Suprapubic skin (tissue), 4 donors: ENCODE measurements around the gene NT5DC3. TPM values are rescaled to one million over a fixed set of nuclear protein-coding genes. Genes with fewer than 3 reads are reported as not detected.

ENCODE experiments used
- DNase-seq, 2 donors: peaks; one replicate each; pipeline ENCODE4 v3.0.0-alpha.2; 2019; ENCODE audit warnings: low spot score in 2 of 2
- H3K27ac ChIP-seq: fragments of 200-600 bp; sonication (generic); one replicate; pipeline ENCODE4 v1.5.1; 2019
- H3K27me3 ChIP-seq: fragments of 200-600 bp; sonication (generic); one replicate; pipeline ENCODE4 v1.5.1; 2019
- H3K36me3 ChIP-seq: fragments of 200-600 bp; sonication (generic); one replicate; pipeline ENCODE4 v1.5.1; 2019
- H3K4me1 ChIP-seq: fragments of 200-600 bp; sonication (generic); one replicate; pipeline ENCODE4 v1.5.1; 2019
- H3K4me3 ChIP-seq: fragments of 200-600 bp; sonication (generic); one replicate; pipeline ENCODE4 v1.5.1; 2019; ENCODE audit warnings: mild to moderate bottlenecking
- H3K9me3 ChIP-seq: fragments of 200-600 bp; sonication (generic); one replicate; pipeline ENCODE4 v1.5.1; 2019
- EP300 ChIP-seq: sonication (generic); formaldehyde crosslinking; IDR thresholded peaks from one replicate; pipeline ENCODE4 v1.6.1; 2017; ENCODE audit warnings: antibody characterized with exemption
- POLR2A ChIP-seq, 2 donors: fragments of 450-650 bp; IDR thresholded peaks; one replicate each; pipeline ENCODE4 v1.6.1; 2017; ENCODE audit warnings: antibody characterized with exemption in 2 of 2, mild to moderate bottlenecking in 2 of 2, moderate library complexity in 2 of 2
- POLR2AphosphoS5 ChIP-seq, 3 donors: sonication (generic); formaldehyde crosslinking; IDR thresholded peaks; one replicate each; pipeline ENCODE4 v1.6.1; 2017; ENCODE audit warnings: antibody characterized with exemption in 3 of 3
- WGBS: methylation state at CpG from one replicate; pipeline ENCODE4 v1.1.5; 2018; 5-methylcytosine and 5-hydroxymethylcytosine counted together
- total RNA-seq, 4 donors: library from RNA; depleted of rRNA; stranded (reverse); fragments of >200 nt; gene quantifications; one replicate each; pipeline ENCODE4 v1.1.0, GENCODE V29; 2016
- TF ChIP-seq, protein P1 (sequence below), 2 donors: fragments of 200-600 bp in 1 of 2; fragments of 450-650 bp in 1 of 2; sonication (generic) in 1 of 2; IDR thresholded peaks; one replicate each; pipeline ENCODE4 v1.5.1; 2016 to 2019; ENCODE audit warnings: antibody characterized with exemption in 2 of 2, mild to moderate bottlenecking in 1 of 2, moderate library complexity in 1 of 2

NT5DC3 gene
- total RNA-seq, 4 donors from 2014 or later = 4.2 to 6.5 (median 5.0) TPM

DNA sequence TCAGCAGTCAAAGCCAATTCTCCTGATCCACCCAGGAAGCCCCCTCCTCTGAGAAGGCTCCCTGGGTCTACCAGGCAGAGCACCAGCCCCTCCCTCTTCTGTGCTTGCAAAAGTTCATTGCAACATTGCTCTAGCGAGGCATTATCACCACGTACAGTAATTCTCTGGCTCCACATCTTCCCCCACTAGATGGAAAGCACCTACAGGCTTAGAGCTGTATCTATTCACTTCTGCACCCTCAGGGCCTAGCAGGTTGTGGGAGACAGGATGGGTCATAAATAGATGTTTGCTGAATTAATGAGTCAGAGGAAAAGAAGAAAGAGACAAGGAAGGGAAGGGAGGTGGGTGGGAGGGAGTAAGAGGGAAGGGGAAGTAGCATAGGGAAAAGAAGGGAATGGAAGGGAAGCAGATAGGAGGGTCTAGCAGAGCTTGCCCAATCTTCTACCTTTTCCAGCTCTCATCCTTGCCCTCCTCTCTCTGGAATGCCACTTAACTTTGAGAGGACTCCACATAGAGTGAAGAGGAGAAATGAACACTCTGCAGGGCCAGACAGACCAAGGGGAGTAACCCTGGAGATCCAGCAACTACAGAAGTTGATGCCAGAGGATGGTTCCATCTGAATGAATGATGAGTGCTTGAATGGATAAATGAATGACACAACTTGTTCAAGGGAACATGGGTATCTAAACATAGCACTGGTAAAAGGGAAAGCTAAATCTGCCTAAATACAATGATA, 42.0 kb upstream of the NT5DC3 start:
- WGBS = 57% methylated on average over 2 of the region's 2 CpGs
- H3K4me3 ChIP-seq = no peak overlapping the region
- no peak for DNase-seq
- H3K27me3 ChIP-seq = no peaks in the 10 kb centered on the region
- H3K36me3 ChIP-seq = no peaks in the 10 kb centered on the region
- TF ChIP-seq, protein P1, sequence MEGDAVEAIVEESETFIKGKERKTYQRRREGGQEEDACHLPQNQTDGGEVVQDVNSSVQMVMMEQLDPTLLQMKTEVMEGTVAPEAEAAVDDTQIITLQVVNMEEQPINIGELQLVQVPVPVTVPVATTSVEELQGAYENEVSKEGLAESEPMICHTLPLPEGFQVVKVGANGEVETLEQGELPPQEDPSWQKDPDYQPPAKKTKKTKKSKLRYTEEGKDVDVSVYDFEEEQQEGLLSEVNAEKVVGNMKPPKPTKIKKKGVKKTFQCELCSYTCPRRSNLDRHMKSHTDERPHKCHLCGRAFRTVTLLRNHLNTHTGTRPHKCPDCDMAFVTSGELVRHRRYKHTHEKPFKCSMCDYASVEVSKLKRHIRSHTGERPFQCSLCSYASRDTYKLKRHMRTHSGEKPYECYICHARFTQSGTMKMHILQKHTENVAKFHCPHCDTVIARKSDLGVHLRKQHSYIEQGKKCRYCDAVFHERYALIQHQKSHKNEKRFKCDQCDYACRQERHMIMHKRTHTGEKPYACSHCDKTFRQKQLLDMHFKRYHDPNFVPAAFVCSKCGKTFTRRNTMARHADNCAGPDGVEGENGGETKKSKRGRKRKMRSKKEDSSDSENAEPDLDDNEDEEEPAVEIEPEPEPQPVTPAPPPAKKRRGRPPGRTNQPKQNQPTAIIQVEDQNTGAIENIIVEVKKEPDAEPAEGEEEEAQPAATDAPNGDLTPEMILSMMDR (IDR thresholded peaks at IDR 0.05) = no peak
- TF ChIP-seq EP300 = no peak
- TF ChIP-seq POLR2AphosphoS5 (IDR thresholded peaks at IDR 0.05) = no peak
- TF ChIP-seq POLR2A (IDR thresholded peaks at IDR 0.05) = no peak
- no peaks in the 10 kb centered on the region for H3K4me1 ChIP-seq
- H3K27ac ChIP-seq = no peak overlapping the region
- H3K9me3 ChIP-seq = no peaks in the 10 kb centered on the region

DNA sequence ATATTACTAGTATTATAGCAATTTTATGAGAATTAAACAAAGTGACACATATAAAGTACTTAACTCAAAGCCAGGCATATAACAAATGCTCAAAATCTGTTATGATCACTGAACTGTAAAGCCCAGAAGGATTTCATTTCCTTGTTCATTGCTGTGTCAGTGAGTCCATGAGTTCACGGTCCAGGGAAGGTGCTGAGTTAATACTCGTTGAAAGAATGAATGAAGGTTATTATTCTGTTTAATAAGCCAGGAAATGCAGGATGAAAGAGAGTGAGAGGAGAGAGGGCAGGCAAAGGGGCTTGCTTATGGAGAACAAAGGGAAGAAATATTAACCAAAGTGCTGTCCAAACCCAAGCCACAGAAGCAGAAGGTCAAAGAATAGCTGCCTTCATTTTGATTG, 40.2 kb upstream of the NT5DC3 start:
- no peaks in the 10 kb centered on the region for H3K27me3 ChIP-seq
- no peak overlapping the region for H3K27ac ChIP-seq
- no peak for TF ChIP-seq EP300
- no peak for TF ChIP-seq POLR2AphosphoS5 (IDR thresholded peaks at IDR 0.05)
- no peak for TF ChIP-seq POLR2A (IDR thresholded peaks at IDR 0.05)
- TF ChIP-seq, protein P1 (IDR thresholded peaks at IDR 0.05) = no peak
- 45% methylated on average over 2 of the region's 2 CpGs for WGBS
- H3K36me3 ChIP-seq = no peaks in the 10 kb centered on the region
- no peaks in the 10 kb centered on the region for H3K9me3 ChIP-seq
- DNase-seq = no peak
- no peak overlapping the region for H3K4me3 ChIP-seq
- H3K4me1 ChIP-seq = no peaks in the 10 kb centered on the region

DNA sequence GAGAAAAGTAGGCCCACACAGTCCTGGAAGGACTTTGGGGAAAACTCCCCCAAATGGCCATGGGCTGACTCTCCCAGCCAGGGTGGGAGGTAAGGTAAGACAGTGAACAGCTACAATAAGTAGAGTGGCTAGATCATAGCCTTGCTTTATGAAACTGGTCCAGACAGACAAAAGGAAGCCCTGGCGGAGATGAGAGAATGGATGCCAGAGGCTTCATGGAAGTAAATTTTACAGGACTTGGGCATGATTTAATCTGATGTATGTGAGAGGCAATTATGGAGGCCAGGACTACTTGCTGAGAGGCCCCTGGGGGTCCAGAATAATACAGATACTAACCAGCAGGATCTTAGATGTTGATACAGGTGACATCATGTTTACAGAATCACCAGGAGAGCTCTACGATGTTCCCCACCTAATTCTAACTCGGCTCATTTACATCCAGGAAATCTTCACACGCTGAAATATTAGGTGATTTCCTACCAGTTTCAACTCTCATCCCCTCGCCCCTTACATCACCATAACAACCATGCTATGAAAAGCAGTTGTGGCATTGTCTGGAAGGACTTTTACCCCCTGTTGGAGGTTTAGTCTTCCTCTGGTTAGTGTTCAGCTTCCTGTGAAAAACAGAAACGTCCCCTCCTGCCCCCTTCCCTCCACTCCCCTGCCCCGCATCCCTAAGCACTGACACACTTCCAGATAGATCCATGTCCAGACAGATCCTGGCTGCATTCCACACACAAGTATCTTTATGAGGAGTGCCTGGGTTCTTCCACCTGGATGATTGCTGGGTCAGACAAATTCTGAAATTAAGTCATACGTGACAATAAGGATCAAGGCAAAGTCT, 39.5 kb upstream of the NT5DC3 start:
- H3K4me3 ChIP-seq = no peak overlapping the region
- DNase-seq = no peak
- no peak overlapping the region for H3K27ac ChIP-seq
- no peak for TF ChIP-seq POLR2A (IDR thresholded peaks at IDR 0.05)
- no peak for TF ChIP-seq POLR2AphosphoS5 (IDR thresholded peaks at IDR 0.05)
- no peak for TF ChIP-seq EP300
- TF ChIP-seq, protein P1 (IDR thresholded peaks at IDR 0.05) = no peak
- H3K36me3 ChIP-seq = no peaks in the 10 kb centered on the region
- H3K27me3 ChIP-seq = no peaks in the 10 kb centered on the region
- no peaks in the 10 kb centered on the region for H3K4me1 ChIP-seq
- no peaks in the 10 kb centered on the region for H3K9me3 ChIP-seq
- WGBS = 39% methylated on average over 8 of the region's 8 CpGs

DNA sequence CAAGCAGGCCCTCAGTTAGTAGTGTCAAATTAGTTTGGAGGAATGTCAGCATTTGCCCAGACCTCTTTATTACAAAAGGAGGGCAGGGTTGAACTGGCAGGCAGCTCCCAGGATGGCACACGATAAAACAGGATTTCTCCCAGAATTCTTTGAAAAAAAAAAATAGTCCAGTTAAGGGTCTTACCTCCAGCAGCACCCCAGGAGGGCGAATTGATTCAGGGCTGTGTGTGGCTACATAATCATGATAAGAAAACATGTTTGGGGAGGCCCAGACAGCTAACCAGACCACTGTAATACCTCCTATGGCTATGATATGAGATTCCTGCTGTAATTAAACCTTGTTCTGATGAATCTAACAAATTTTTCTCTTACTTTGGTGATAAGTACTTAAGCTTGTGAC, 38.8 kb upstream of the NT5DC3 start:
- Histone ChIP-seq H3K4me3 (no peak overlapping the region), H3K9me3 (no peaks in the 10 kb centered on the region), H3K27ac (no peak overlapping the region), H3K27me3 (no peaks in the 10 kb centered on the region), H3K36me3 (no peaks in the 10 kb centered on the region), H3K4me1 (no peaks in the 10 kb centered on the region)
- no peak for DNase-seq
- TF ChIP-seq, protein P1 (IDR thresholded peaks at IDR 0.05) = no peak
- TF ChIP-seq POLR2A (IDR thresholded peaks at IDR 0.05) (no peak), EP300 (no peak), POLR2AphosphoS5 (IDR thresholded peaks at IDR 0.05) (no peak)
- WGBS = 69% methylated on average over 2 of the region's 2 CpGs

DNA sequence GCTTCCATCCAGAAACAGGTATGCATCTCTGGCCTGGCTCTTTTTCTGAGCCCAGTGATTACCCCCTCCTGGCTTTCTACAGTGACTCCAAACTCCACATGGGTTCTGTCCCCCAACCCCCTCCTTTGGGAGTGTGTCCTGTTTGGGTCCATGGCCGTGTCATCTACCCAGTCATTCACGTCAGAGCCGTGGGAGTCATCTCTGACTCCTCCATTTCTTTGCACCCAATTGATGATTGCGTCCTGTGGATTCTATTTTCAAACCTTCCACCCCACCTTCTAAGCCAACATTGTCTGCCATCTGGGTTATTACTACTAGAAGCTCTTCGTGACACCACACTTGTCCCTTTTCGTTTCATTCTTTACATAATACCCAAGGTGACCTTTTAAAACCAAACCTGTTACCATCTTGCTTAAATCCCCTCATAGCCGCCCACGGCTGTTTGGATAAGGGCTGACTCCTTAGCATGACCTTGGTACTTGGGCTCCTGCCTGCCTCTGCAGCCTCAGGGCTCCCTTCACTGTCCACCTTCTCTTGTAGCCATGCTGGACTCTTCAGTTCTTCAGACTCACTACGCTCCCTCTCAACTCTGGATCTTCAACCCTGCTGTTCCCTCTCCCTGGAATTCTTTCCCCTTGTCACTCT, 38.1 kb upstream of the NT5DC3 start:
- TF ChIP-seq POLR2A (IDR thresholded peaks at IDR 0.05) = no peak
- TF ChIP-seq, protein P1 (IDR thresholded peaks at IDR 0.05) = no peak
- no peak for TF ChIP-seq POLR2AphosphoS5 (IDR thresholded peaks at IDR 0.05)
- no peak for TF ChIP-seq EP300
- no peaks in the 10 kb centered on the region for H3K36me3 ChIP-seq
- no peak overlapping the region for H3K4me3 ChIP-seq
- H3K27ac ChIP-seq = no peak overlapping the region
- WGBS = 94% methylated on average over 9 of the region's 9 CpGs
- no peaks in the 10 kb centered on the region for H3K4me1 ChIP-seq
- no peak for DNase-seq
- H3K9me3 ChIP-seq = no peaks in the 10 kb centered on the region
- H3K27me3 ChIP-seq = no peaks in the 10 kb centered on the region
